Vagina (tissue), 2 donors: ENCODE data around the gene TTLL13. TPM values are rescaled to one million over a fixed set of nuclear protein-coding genes. Genes with fewer than 3 reads are reported as not detected.

Experiments used
- DNase-seq, 2 donors: peaks; one replicate each; pipeline ENCODE4 v3.0.0-alpha.2; 2017; ENCODE audit errors: extremely low spot score in 2 of 2
- H3K27ac ChIP-seq: fragments of 200-600 bp; sonication (generic); one replicate; pipeline ENCODE4 v1.5.1; 2019
- H3K27me3 ChIP-seq: fragments of 200-600 bp; sonication (generic); one replicate; pipeline ENCODE4 v1.5.1; 2019
- H3K36me3 ChIP-seq, 2 donors: fragments of 200-600 bp; sonication (generic); one replicate each; pipeline ENCODE4 v1.5.1; 2017 to 2019
- H3K4me1 ChIP-seq: fragments of 200-600 bp; sonication (generic); one replicate; pipeline ENCODE4 v1.5.1; 2019
- H3K4me3 ChIP-seq, 2 donors: fragments of 200-600 bp; sonication (generic); 1 replicate in 1 of 2; 2 replicates in 1 of 2; pipeline ENCODE4 v1.5.1; 2016 to 2019
- H3K9me3 ChIP-seq: fragments of 200-600 bp; sonication (generic); one replicate; pipeline ENCODE4 v1.5.1; 2019
- CTCF ChIP-seq, 3 experiments: fragments of 450-650 bp in 2 of 3; fragments of 200-600 bp in 1 of 3; sonication (generic) in 1 of 3; IDR thresholded peaks; one replicate each; pipeline ENCODE4 v1.5.1; 2017 to 2019; ENCODE audit warnings: antibody characterized with exemption in 3 of 3, mild to moderate bottlenecking in 2 of 3, moderate library complexity in 2 of 3
- POLR2A ChIP-seq, 2 donors: fragments of 450-650 bp; IDR thresholded peaks; one replicate each; pipeline ENCODE4 v1.6.1; 2017; ENCODE audit warnings: antibody characterized with exemption in 2 of 2, mild to moderate bottlenecking in 2 of 2, moderate library complexity in 2 of 2
- POLR2AphosphoS5 ChIP-seq, 2 donors: sonication (generic); formaldehyde crosslinking; IDR thresholded peaks; one replicate each; pipeline ENCODE4 v1.9.0; 2017; ENCODE audit warnings: antibody characterized with exemption in 2 of 2, mild to moderate bottlenecking in 2 of 2, low read depth in 1 of 2; ENCODE audit not compliant: insufficient read depth in 1 of 2
- intact Hi-C: fragments of 100-400 bp; cut with DNase I; formaldehyde crosslinking; loops from one replicate; pipeline ENCODE4 v1.15.1; 2023
- total RNA-seq: library from RNA; depleted of rRNA; stranded (reverse); fragments of >200 nt; gene quantifications from one replicate; pipeline ENCODE4 v1.2.3, GENCODE V29; 2016

The TTLL13 gene
- total RNA-seq, 1 donor from 2014 or later, result not detected

GRCh38 chr15:90227336-90227735, 22.0 kb upstream of the TTLL13 start:
- Histone ChIP-seq H3K27ac (no peak overlapping the region), H3K9me3 (no peaks in the 10 kb centered on the region), H3K36me3 (peaks cover 0 to 75% of the 10 kb centered on the region in 2 donors), H3K27me3 (no peaks in the 10 kb centered on the region), H3K4me3 (no peak overlapping the region), H3K4me1 (peaks cover 28% of the 10 kb centered on the region)
- DNase-seq, result no peak
- intact Hi-C loops, result no loop called here
- no peak for TF ChIP-seq POLR2AphosphoS5 (IDR thresholded peaks at IDR 0.05; ENCODE audit: insufficient read depth in 1 of 2, low read depth in 1 of 2)
- no peak for TF ChIP-seq POLR2A (IDR thresholded peaks at IDR 0.05)
- no peak for TF ChIP-seq CTCF (IDR thresholded peaks at IDR 0.05)

- intact Hi-C loops, result no loop called here
- Histone ChIP-seq H3K27me3 (no peaks in the 10 kb centered on the region), H3K9me3 (no peaks in the 10 kb centered on the region), H3K36me3 (peaks cover 0 to 72% of the 10 kb centered on the region in 2 donors), H3K27ac (no peak overlapping the region), H3K4me1 (peaks cover 36% of the 10 kb centered on the region), H3K4me3 (no peak overlapping the region)
- DNase-seq, result no peak
- no peak for TF ChIP-seq POLR2A (IDR thresholded peaks at IDR 0.05)
- TF ChIP-seq CTCF (IDR thresholded peaks at IDR 0.05), result no peak
- no peak for TF ChIP-seq POLR2AphosphoS5 (IDR thresholded peaks at IDR 0.05; ENCODE audit: insufficient read depth in 1 of 2, low read depth in 1 of 2)
Measured at GRCh38 chr15:90227816-90228772, 21.3 kb upstream of the TTLL13 start.

GRCh38 chr15:90228960-90229359, 20.4 kb upstream of the TTLL13 start:
- H3K27me3 ChIP-seq, result no peaks in the 10 kb centered on the region
- H3K27ac ChIP-seq, result no peak overlapping the region
- no peak for DNase-seq
- no peaks in the 10 kb centered on the region for H3K9me3 ChIP-seq
- no peak overlapping the region for H3K4me3 ChIP-seq
- intact Hi-C loops, result no loop called here
- H3K36me3 ChIP-seq, result peaks cover 0 to 63% of the 10 kb centered on the region in 2 donors
- peaks cover 37% of the 10 kb centered on the region for H3K4me1 ChIP-seq
- TF ChIP-seq POLR2A (IDR thresholded peaks at IDR 0.05) (no peak), CTCF (IDR thresholded peaks at IDR 0.05) (no peak), POLR2AphosphoS5 (IDR thresholded peaks at IDR 0.05; ENCODE audit: insufficient read depth in 1 of 2, low read depth in 1 of 2) (no peak)

- H3K27me3 ChIP-seq, result no peaks in the 10 kb centered on the region
- intact Hi-C loops, result no loop called here
- peaks cover 47% of the 10 kb centered on the region for H3K4me1 ChIP-seq
- H3K4me3 ChIP-seq, result no peak overlapping the region
- peaks cover 0 to 52% of the 10 kb centered on the region in 2 donors for H3K36me3 ChIP-seq
- H3K27ac ChIP-seq, result peak overlapping the region; percentile 40
- no peaks in the 10 kb centered on the region for H3K9me3 ChIP-seq
- DNase-seq, result no peak
- TF ChIP-seq CTCF (IDR thresholded peaks at IDR 0.05), result no peak
- TF ChIP-seq POLR2AphosphoS5 (IDR thresholded peaks at IDR 0.05; ENCODE audit: insufficient read depth in 1 of 2, low read depth in 1 of 2), result no peak
- no peak for TF ChIP-seq POLR2A (IDR thresholded peaks at IDR 0.05)
Measured at GRCh38 chr15:90230071-90230494, 19.3 kb upstream of the TTLL13 start.

- H3K4me3 ChIP-seq, result no peak overlapping the region
- DNase-seq, result no peak
- H3K27ac ChIP-seq, result peak overlapping the region; percentile 40
- peaks cover 0 to 47% of the 10 kb centered on the region in 2 donors for H3K36me3 ChIP-seq
- no peaks in the 10 kb centered on the region for H3K27me3 ChIP-seq
- H3K9me3 ChIP-seq, result no peaks in the 10 kb centered on the region
- TF ChIP-seq CTCF (IDR thresholded peaks at IDR 0.05) (no peak), POLR2A (IDR thresholded peaks at IDR 0.05) (no peak), POLR2AphosphoS5 (IDR thresholded peaks at IDR 0.05; ENCODE audit: insufficient read depth in 1 of 2, low read depth in 1 of 2) (no peak)
- intact Hi-C loops, result no loop called here
- H3K4me1 ChIP-seq, result peaks cover 47% of the 10 kb centered on the region
Measured at GRCh38 chr15:90230610-90231009, 18.7 kb upstream of the TTLL13 start.
